GM19099 (cell line): Measurements from ENCODE around the gene UBALD2.

Experiments
- POLR2A ChIP-seq: IDR thresholded peaks from 3 replicates; pipeline ENCODE4 v1.6.1; 2011; ENCODE audit warnings: low read depth; ENCODE audit not compliant: insufficient read length; ENCODE audit errors: extremely low read depth

Gene UBALD2

DNA sequence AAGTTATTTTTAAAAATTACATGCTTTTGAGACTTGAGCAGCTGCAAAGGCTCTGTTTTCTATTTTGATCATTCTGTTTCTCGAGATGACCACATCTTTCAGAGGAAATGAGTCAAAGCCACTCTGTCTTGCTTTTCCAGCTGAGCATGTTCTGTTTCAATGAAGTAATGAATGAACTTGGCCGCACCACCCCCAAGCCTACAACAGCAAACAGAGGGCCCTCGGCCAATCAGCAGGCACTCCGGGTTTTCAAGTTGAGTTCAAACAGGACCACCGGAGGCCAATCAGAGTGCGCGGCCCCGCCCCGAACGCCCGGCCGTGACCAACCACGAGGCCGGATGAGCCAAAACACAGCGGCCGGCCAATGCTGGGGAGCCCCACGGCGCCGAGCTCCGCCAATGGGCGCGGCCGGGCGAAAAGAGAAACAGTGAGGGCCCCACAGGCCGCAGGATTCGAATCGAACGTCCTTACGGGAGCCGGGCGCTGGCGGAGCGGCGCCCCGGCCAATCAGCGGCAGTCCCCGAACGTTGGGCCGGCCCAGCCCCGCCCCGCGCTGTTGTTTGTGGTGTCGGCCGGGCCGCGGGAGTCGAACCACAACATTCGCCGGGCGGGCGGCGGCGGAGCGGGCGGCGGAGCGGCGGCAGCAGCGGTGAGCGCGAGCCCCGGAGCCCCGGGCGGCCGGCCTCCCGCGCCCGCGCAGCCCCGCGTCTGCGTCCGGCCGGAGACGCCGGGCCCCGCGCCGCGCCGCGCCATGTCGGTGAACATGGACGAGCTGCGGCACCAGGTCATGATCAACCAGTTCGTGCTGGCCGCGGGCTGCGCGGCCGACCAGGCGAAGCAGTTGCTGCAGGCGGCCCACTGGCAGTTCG is at the start of gene UBALD2:
UBALD2 (plus strand) TSS at position 594 of the 869 bp plus-strand sequence; CDS start at position 752, 158 bp downstream.
- TF ChIP-seq POLR2A, result peak; percentile 96

DNA sequence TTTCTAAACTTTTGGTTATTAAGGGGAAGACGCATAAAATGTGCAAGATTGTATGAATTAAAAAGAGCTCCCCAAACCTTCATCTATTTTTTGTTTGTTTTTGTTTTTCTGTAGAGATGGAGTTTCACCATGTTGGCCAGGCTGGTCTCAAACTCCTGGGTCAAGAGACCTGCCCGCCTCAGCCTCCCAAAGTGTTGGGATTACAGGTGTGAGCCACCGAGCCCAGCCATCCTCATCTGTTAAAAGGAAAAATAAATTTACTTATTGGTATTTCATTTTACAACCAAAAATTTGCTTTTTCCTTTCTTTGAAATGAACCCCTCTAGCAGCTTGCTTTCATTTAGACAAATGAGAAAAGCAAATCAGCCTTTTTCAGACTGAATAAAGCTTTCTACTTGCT is 48.1 kb upstream of the UBALD2 start:
- TF ChIP-seq POLR2A, result no peak

DNA sequence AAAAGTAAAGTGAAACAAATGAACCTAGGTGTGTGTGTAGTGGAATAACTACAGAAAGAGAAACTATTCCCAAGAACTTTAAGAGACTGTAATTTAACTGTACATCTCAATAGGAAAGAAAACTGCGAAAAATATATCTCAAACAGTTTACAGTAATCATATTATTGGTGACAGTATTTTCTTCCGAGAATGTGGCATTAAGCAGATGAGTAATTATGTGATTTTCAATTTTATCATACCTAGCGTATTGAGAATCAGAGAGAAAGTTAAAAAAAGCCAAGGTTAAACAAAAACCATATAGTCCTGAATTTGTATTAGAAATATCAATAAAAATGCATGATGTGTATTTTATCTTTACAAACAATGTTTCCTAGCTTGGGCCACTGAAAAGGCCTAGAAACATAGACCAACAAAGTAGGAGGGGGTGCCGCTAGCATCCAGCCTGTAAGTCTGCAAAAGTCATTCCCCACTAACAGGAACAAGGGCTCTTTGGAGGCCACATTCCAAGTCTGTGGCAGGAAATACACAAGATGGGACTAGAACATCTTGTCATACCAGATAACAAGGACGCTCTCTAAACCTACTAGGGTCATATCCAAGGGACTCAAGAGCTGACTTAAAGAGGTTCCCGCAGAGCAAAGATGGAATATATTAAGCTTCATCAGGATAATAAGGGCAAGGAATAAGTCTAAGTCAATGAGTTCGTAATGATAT is 45.3 kb upstream of the UBALD2 start:
- no peak for TF ChIP-seq POLR2A

DNA sequence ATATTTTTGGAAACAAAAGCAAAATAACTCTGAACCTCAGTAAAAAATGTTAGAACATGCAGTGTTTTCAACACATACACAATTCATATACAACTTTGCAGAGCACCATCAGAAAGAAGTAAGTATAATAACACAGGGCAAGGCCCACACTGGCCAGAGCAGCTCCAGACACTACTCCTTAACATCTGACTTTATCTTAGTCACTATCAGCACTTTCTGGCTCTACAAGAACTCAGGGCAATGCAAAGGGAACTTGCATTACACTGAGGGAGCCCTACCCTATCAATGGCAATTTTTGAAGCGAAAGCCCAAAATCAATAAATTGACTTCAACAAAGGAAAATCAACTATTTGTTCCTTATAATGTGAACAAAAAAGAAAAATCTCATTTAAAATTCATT is 41.3 kb upstream of the UBALD2 start:
- no peak for TF ChIP-seq POLR2A

DNA sequence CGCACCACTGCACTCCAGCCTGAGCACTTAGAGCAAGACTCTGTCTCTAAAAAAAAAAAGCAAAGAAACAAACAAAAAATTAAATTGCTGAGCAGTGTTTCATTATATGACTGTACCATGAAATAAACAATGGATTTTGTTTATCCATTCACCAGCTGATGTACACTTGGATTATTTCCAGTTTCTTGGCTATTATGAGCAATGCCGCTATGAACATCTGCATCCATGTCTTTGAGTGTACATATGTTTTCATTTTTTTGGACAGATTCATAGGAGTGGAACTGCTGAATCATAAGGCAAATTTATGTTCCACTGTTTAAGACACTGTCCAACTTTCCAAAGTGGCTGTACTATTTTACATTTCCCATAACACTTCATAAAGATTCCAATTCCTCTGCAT is 32.8 kb upstream of the UBALD2 start:
- no peak for TF ChIP-seq POLR2A

DNA sequence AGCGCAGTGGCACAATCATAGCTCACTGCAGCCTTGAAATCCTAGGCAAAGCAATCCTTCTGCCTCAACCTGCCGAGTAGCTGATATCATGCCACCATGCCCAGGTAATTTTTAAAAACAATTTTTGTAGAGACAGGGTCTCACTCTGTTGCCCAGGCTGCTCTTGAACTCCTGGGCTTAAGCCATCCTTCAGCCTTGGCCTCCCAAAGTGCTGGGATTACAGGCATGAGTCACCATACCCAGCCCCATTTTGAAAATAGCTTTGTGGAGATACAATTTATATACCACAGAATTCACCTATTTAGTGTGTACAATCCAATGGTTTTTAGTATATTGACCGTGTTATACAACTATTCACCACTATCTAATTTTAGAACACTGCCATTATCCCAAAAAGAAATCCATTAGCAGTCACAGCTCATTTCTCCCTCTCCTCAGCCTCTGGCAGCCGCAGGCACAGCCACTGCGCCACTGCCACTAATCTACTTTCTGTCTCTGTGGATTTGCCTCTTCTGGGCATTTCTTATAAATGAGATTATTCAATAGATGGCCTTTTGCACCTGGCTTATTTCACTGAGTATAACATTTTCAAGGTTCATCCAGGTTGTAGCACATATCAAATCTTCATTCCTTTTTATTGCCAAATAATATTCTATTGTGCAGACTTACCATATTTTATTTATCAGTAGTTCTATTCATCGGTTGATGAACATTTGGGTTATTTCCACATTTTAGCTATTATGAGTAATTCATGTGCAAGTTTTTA is 31.4 kb upstream of the UBALD2 start:
- TF ChIP-seq POLR2A, result no peak

DNA sequence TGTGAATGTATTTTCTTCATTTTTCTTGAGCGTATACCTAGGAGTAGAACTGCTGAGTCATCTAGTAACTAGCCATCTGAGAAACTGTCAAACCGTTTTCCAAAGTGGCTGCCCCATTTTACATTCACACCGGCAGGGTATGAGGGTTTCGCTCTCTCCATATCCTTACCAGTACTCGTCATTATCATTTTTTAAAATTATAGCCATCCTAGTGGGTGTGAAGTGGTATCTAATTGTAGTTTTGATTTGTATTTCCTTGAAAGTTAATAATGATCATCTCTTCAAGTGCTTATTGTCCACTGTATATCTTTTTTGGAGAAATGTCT is 30.8 kb upstream of the UBALD2 start:
- no peak for TF ChIP-seq POLR2A

DNA sequence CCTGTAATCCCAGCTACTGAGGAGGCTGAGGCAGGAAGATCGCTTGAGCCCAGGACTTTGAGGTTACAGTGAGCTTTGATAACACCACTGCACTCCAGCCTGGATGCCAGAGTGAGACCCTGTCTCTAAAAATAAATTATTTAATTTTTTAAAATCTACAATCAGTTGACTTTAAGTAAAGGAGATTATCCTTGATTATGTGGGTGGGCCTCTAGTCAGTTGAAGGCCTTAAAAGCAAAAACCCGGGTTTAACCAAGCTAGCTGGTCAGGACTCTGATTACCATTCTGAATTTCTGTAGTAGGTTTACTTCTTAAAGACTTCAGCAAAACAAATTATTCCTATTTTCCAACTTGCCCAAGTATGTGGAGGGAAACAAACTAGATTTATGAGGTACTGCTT is 29.3 kb upstream of the UBALD2 start:
- TF ChIP-seq POLR2A, result no peak

DNA sequence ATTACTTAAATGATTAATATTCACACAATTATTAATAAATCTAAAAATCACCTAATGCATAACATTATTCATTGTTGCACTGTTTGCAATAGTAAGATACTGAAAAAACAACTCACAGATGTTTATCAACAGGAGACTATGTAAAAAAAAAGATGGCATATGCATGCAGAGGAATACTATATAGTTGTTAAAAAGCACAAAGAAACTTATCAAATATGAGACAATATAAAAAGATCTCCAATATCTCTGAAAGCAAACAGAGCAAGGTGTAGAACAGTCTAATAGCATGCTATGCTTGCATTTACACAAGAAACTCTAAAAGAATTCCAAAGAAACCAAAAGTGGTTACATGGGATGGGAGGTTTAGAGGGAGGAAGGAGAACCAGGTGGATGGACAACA is 28.5 kb upstream of the UBALD2 start:
- TF ChIP-seq POLR2A, result no peak

DNA sequence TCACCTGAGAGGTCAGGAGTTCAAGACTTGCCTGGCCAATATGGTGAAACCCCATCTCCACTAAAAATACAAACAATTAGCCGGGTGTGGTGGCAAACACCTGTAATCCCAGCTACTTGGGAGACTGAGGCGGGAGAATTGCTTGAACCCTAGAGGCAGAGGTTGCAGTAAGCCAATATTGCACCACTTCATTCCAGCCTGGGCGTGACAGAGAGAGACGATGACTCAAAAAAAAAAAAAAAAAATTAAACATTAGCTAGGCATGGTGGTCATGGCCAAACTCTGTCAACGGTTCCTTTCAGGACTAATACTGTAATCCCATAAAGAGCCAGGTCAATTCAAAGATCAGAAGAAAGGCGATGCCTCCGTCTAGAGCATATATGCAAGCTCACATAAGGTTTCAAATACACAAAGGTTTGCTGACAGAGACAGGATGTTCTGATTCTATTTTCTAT is 27.3 kb upstream of the UBALD2 start:
- TF ChIP-seq POLR2A, result no peak

DNA sequence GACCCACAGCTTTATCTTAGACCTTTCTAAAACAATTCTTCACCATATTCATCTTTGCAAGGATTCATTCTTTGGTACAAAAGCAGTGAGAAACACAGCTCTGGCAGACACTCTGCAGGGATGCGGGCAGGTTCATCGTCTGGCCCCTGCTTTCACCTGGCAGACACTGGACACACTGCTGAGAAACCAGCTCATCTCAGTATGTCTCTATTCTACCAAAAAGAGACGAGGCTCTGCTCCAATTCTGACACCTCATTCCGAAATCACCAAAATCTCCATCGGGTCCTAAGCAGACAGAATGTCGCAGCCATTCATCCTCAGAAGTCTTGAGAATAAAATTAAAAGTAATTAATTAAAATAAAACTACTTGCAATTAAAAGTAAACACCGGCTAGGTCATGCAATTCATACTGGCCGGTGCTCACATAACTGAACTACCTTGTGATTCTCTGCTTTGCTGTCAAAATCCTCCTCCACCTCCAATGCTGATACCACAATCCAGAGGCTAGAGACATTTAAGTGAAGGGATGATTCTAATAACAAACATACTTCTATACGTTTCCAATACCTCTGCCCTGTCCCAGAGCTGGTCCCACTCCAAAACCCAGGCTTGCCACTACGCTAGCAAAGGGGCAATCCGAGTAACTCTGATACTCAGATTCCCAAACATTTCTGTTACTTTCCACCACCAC is 26.2 kb upstream of the UBALD2 start:
- TF ChIP-seq POLR2A, result no peak

DNA sequence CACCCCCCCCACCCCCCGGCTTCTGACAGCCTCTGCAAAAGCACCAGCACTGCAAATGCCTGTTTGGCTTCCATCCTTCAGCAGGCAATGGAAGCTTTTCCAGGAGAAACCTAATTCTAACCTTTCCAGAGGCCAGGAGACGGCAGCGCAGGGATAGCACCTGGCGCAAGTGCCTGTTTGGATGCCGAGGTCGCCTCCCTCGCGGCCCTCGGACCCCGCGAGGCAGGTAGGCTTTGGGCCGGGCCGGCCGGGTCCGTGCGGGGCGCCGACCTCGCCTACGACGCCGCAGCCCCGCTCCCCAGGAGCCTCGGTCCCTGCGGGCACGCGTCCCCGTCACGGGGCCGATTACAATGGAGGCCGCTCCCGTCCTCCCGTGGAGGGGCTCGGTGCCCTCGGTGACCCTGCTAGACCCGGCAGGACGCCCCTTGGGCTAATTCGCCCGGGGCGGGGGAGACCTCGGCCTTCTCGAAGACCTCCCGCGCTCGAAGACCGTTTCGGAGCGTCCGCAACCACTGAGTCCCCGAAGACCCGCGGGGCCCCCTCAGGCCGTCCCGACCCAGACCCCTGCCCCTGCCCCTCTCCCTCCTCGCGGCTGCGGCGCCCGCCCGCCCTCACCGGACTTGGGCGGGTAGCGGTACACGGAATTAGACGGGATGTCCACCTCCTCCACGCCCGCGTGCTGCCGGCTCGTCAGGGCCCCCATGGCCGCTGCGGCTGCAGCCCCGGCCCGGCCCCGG is 25.4 kb upstream of the UBALD2 start:
- TF ChIP-seq POLR2A, result no peak

DNA sequence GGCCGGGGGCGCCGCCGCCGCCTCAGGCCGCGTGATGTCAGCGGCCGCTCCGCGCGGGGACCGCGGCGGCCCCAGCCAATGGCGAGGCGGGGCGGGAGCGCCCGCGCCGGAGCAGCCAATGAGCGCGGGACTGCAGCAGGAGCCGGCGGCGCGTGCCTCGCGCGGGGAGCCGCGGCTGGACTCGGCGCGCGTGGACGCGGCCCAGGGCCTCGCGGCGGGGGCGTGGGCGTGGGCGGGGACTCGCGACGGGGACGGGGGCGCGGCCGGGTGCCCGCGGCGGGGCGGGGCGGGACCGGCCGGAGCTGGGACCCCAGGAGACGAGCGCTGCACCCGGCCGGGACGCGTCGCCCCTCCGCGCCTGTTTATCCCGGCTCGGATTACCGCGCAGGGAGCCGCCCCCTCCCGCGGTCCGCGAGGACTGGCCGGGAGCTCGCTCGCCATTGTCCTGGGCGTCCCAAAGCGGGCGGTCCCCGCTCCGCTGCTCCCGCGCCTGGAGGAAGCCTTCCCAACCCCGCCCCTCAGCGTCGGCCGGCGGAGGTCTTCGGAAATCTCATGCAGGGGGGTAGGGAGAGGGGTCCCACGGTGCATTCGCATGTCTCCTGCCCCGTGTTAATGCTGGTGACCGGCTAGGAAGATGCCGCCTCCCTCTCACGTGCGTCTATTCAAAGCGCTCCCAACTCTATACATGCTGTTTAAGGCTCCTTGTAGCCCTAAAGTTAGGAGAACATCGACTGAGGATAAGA is 24.5 kb upstream of the UBALD2 start, which contains the start of gene RNF157:
RNF157 (minus strand) TSS at position 33 of the 743 bp plus-strand sequence. CDS start 253 bp downstream, outside the sequence.
- no peak for TF ChIP-seq POLR2A
